CMK (cell line): Measurements from ENCODE around the gene B3GNT3.

Experiments
- DNase-seq: peaks from one replicate; pipeline ENCODE4 v3.0.0-alpha.2; 2010; ENCODE audit warnings: low read depth

Gene B3GNT3

DNA sequence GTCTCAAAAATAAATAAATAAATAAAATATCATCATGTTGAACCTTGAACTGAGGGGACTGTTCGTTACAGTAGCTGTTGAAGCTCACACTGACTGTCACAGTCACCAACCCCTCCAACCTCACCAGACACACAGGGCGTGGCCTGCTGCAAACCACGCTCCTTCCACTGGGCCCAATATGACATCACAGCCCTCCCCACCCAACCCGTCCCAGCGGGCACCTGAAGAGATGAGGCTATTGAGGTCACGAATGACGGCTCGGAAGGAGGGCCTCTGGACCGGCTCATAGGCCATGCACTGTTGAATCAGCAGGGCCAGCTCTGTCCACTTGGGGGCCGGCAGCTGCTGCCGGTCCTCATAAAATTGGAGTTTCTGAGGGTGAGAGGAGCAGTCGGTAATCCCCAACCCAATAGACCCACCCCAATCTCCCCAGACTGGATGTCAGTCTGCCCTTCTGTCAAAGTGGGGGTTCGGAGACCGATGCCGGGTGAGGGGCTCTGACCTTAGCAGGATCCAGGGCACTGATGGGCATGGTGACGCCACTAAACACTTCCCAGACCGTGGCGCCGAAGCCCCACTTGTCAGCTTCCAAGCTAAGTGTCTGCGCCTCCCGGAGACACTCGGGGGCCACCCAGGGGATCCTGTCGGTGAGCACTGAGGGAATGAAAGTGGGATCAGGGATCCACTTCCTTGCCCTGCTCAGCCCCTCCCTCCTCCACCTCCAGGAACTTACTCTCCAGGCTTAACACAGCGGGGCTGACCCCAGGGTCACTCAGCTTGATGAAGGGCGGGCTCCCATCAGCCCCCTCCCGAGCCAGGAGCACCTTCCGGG, 39.6 kb downstream of the B3GNT3 start:
- no peak for DNase-seq

DNA sequence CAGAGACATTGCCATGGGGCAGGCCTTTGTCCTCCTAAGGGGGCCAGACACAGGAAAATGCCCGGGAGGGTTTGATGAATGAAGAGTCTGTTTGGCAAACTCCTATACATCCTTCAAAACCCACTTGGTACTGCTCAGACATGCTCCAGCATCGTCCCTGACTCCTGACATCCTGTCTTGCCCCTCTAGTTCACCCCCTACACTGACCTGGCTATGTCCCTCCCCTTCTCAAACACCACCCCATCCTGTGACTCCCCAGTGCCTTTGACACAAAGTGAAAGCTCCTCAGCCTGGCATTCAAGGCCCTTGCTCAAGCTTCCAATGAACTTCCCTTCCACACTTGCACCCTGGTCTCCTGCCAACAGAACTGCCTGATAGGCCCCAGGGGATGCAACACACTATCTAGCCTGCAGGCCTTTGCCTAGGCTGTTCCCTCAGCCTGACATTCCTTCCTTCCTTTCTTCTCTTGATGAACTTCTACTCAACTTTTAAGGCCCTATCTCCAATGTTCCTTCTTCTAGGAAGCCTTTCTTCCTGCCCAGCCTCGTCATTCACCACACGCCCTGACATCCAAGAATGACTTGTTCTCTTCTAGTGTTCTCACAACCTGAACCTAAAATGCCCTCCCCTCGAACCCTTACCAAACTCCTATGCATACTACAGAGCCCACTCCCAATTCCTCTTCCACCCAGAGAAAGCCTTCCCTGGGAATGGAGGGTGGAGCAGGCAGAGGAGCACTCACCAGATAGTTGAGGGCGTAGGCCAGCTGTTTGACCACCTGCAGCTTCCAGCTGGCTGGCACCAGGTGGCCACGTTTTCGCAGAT, 40.5 kb downstream of the B3GNT3 start:
- no peak for DNase-seq

DNA sequence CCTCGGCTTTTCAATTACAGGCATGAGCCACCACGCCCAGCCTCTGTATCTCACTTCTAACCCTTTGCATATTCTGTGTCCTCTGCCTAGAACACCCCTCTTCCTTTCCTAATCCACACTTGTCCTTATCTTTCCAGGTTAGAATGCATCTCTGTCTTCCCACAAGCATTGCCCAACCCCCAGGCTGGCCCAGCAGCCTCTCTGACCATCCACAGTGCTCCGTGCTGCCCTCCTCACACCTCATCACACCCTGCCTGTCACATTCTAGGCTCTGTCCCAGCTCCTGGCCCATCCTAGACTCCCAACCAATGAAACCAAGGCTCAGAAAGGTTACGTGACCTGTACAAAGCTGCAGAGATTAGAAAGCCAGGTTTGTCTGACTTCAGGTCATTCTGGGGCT, 41.6 kb downstream of the B3GNT3 start:
- DNase-seq, result no peak

DNA sequence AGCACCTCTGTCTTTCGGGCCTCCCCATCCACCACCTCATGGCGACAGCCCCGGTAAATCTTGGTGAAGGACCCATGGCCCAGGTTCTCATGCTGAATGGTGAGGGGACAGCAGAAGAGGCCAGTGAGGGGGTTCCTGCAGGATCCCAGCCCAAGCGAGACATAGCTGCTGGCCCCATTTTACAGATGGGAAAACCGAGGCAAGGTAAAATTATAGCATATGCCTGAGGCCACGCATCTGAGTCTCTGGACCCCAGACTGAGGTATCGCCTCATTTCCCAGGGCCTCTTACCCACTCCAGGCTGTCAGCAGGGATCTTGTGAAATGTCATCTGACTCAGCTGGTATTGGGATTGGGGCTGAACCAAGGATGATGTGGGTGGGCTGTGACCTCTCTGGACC, 43.0 kb downstream of the B3GNT3 start:
- DNase-seq, result no peak

DNA sequence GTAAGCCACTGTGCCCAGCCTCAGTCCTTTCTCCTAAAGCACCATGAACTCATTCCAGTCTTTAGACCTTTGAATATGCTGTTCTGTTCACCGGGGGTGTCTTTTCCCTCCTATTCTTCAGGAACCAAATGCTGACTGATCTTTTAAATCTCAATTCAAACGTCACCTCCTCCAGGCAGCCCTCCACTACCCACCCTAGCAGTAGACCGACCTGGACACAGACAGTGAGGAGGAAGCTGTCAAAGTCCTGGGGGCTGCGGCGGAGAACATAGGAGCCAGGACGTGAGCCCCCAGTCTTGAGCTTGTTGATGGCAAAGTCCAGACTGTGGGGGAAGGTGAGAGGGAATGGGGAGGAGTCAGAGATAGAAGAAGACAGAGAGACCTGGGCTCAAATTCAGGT, 45.1 kb downstream of the B3GNT3 start:
- DNase-seq, result no peak

DNA sequence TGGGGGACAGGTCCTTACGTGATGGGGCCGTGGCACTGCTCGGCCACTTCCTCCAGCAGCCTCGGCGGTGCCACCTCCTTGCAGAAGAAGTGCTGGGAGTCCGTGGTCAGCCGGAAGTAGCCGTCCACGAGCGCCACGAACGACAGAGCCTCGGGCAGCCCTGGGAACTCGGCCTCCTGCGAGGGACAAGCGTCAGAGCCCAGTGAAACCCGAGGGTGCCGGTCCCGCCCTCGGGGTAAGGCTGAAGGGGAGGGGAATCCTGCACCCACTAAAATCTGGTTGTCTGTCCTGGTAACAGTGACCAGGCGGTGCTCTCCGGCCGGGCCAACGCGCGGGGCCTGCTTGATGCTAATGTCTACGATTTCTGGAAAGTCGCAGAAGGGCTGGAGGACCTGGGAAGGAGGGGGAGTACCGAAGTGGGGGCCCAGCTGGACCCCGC, 46.5 kb downstream of the B3GNT3 start:
- no peak for DNase-seq

DNA sequence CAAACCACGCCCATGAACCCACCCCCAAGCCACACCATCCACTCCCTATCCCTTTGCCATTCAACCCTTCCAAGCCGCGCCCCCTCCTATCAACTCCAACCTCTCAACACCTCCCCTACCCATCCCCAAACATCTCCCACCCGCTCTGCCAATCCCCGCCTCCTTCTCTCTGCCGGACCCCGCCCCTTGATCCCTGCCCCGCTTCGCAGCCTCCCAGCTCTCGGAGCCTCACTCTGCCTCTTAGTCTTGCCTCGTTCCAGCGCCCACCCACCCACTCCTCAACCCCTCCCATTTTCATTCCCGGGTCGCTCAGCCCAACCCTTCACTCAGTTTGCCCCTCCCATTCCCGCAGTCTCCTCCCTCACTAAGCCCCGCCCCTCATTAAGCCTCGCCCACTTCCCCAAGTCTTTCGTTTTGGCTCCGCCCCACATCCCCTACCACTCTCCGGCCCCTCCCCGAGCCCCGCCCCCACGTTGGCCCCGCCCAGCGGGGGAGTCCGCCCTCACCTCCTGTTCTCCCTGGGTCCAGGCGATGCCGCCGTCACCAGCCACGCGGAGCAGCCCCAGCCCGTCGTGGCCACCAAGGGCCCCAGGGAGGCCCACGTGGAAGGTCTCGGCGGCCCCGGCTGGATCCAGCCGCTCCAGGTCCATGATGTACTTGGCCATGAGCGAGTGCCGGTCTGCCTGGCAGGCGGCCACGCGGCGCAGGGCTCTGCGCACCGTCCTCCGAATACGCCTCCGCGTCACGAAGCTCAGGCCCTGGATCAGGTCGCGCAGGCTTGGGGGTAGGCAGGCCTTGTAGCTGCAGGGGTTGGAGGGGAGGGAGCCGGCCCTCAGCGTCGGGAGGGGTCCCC, 47.1 kb downstream of the B3GNT3 start:
- peak; percentile 65 for DNase-seq

DNA sequence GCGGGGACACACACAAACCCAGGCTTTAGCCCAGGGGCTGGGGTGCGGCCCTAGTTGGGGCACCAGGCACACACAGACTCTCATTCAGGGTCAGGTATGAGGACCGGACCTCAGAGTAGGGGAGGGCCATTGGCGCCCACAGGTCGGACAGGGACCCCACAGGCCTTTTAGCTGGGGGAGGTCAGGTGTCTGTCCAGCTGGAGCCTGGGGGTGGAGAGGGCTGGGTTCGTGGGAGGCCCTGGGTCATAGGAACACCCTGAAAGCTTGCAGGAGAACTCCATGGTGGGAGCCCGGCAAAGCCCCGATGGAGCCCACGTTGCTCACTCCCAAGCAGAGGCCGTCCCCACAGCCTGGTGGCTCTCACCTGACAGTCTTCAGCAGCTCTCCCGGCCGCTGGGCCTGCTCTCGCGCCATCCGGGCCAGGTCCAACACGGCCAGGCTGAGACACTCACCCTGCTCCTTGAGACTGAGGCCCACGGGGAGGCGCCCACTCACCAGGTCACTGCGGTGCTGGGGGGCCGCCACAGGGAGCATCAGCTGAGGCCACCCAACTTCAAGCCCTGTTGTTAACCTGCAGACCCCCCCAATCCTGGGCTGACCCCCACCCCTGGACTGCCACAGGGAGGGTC, 47.8 kb downstream of the B3GNT3 start:
- DNase-seq, result no peak

DNA sequence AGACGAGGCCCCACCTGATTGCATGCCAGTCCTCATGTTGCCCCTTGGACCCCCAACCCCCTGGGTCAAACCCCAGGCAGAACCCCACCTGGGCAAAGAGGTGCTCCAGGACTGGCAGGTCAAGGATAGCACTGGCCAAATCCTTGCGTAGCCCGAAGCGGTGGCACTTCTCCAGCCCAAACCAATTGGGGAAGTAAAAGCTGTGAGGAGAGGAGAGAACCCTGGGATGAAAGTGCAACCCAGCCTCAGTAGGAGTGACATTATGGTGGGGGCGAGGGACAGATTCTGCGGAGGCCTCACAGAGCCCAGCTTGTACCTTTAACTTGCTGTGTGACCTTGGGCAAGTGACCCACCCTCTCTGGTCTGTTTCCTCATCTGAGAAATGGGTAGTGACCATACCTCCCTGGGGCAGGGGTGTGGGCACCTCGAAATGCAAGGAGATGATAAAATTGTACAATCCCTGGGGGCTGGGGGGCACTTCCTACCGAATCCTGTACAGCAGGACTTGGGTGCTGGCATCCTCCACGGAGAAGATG, 48.4 kb downstream of the B3GNT3 start:
- no peak for DNase-seq

DNA sequence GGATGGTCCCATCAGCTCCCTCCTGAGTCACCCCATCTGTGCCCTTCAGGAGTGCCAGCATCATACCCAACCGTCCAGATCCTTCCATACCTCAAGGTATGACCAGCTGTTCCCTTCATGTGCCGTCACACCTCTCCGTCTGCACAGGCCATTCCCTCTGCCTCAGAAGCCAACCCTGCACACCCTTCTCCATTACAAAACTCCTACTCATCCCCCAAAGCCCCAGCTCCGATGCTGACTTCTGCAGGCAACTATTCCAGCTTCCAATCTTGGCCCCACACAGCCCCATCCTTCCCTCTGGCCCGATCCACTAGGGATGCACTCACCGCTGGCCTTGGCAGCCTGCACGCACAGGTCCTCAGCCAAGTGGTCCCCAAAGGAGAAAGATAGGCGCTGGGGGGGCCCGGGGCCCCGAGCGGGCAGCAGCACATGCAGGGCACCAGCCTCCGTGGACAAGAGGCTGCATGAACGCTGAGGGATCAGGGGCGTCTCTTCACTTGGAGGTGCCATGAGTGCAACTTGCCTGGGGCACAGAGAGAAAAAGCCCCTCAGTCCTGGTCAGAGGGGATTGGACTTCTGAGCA, 49.1 kb downstream of the B3GNT3 start:
- no peak for DNase-seq

DNA sequence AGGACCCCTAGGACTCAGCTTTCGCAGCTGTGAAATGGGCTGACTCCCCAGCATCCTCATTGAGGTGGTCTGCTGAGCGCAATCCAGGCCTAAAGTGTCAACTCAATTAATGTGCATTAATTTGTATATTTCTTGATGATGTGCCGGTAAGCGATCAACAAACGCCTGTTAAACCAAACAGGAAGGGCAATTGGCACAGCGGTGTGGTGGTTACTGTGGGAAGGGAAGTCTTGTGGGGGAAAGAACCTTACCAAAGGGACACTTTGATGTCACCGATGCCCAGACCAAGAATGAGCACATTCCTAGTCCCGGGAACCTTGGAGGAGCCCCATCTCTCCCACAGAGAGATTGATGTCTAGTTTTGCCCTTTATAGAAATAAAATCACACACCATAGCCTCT, 51.2 kb downstream of the B3GNT3 start:
- no peak for DNase-seq

DNA sequence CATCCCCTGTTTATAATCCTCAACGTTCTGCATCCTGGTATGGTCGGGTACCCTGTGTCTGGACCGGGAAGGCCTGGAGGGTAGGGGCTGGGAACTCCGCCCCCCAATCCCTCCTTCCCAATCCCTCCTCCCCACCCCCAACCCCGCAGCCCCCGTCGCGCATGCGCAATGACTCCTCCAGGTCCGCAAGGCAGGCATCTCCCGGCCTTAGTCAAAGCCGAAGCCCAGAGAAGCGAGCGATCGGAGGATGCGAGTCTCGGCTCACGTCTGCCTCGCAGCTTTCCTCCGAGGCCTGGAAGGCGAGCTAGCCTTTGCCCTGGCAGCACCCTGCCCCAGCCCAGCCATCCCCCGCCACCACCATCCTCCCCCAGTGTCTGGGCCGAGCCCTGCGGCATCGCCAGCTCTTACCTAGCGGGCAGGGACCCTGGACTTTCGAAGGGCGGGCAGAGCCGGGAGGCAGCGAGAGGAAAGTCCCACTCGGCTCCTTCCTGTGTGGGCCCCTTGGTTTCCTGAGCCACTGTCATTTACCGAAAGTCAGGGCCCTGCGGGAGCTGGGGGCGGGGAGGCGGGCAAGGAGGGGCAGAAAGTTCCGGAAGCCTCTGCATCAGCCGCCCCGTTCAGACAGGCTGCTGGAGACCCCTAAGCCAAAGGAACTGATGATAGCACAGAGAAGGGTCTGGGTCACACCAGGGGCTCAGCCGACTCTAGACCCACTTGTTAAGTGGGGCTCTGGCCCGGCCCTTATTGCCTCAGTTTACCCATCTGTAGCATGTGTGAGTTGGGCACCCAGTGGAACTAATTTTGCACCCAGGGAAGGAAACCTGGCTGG, 52.8 kb downstream of the B3GNT3 start, which contains the start of gene JAK3:
Gene JAK3, minus strand, starts transcription at position 445 of the 829 bp plus-strand sequence. CDS start 3,565 bp downstream, outside the sequence.
- peak; percentile 78 for DNase-seq

DNA sequence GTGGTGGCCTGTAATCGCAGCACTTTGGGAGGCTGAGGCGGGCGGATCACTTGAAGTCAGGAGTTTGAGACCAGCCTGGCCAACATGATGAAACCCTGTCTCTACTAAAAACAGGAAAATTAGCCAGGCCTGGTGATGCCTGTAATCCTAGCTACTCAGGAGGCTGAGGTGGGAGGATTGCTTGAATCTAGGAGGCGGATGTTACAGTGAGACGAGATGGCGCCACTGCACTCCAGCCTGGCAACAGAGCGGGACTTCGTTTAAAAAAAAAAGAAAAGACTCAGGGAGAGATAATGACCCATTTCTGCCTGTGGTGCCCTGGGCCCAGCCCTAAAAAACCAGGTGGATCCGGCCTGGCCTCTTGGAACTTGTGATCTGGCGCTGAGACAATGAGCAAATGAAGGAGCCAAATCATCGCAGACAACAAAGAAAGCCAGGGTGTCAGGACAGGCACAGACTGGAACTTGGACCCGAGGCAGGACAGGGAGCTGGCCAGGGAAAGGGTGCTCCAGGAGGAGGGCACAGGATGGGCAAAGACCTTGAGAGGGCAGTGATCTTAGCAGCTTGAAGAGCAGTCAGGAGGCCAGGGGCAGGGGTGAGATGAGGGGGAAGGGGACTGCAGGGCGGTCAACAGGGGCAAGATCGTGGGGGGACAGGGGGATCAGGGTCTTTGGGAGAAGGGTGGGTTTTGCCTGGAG, 53.8 kb downstream of the B3GNT3 start:
- no peak for DNase-seq

DNA sequence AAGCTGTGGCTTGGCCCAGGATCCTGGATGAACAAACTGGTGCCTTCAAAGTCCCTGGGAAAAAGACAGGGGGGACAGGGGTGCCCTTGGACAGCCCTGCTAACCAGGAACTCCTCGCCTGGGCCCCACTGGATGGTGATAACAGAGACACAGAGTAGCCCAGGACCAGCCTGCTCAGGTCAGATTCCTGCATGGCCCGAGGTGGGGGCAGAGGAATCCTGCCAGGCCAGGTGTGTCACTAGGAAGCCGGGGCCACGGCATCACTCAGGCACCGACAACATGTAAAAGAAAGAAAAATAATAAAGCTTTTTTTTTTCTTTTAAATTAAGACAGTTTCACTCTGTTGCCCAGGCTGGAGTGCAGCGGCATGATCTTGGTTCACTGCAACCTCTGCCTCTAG, 59.1 kb downstream of the B3GNT3 start:
- DNase-seq, result no peak

DNA sequence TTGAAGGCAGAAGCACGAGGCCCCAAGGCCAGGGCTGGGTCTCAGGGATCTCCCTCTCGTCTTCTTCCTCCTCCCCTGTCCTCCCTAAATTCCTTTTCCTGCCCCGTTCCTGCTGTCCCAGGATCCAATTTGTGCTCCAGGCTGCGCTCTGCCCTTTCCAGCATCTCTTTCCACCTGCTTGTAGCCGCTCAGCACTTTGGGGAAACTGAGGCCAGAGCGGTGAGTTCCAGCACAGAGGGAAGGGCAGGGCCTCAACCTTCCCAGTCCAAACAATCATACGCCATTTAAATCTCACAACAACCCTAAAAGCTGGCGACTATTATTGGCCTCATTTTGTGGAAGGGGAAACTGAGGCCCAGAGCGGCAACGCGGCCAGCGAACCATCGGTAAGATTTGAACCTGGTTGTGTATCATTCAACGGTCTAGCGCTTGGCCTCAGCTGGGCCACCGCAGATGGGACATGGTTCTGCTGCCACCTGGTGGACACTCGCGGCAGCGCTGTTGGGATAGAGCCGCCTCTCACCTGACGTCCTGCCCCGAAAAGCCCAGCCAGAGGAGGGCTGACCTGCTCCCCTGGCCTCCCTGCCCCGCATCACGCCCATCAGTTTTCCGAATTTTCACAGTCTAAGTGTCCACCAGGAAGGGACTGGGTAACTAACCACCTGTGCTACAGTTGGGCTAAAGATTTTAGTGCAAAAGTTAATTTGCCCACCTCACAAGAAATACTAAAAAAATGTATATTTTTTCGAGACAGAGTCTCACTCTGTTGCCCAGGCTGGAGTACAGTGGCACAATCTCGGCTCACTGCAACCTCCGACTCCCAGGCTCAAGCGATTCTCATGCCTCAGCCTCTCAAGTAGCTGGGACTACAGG, 60.6 kb downstream of the B3GNT3 start:
- DNase-seq, result no peak

DNA sequence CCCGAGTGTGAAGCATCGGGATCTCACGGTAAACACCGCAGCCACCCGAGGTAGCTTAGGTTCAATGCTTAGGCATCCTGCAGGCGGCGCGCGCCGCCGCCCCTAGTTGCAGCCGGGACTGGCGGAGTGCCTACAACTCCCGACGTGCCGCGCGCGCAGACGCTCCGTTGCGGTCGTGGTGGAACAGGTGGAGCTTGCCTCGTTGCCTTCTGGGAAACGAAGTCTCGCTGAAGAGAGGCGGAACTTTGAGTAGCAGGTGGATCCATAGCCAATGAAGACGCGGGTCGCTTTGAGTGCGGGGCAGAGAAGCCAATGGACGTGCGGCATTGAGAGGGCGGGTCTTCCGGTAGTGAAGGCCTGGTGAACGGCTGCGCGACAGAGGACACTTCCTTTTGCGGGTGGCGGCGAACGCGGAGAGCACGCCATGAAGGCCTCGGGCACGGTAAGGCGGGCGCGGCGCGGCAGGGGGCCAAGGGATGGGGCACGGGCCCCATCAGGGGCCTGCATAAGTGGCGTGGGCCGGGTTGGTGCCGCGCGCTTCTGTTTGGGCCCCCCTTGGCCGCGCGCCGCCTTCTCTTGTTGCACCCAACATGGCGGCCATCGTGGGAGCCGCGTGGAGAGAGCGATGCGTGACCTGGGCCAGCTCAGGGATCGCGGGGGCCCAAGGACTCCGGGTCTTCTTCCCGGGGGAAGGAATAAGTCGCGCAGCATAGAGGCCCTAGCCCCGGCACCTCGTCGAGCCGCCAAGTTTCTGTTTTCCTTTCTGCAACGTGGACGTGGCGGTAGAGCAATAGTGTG, 64.8 kb downstream of the B3GNT3 start, which contains the start of gene RPL18A:
Gene RPL18A, plus strand, starts transcription at position 378 of the 798 bp plus-strand sequence. Its CDS starts 47 bp downstream, at position 425.
- DNase-seq, result peak; percentile 98

DNA sequence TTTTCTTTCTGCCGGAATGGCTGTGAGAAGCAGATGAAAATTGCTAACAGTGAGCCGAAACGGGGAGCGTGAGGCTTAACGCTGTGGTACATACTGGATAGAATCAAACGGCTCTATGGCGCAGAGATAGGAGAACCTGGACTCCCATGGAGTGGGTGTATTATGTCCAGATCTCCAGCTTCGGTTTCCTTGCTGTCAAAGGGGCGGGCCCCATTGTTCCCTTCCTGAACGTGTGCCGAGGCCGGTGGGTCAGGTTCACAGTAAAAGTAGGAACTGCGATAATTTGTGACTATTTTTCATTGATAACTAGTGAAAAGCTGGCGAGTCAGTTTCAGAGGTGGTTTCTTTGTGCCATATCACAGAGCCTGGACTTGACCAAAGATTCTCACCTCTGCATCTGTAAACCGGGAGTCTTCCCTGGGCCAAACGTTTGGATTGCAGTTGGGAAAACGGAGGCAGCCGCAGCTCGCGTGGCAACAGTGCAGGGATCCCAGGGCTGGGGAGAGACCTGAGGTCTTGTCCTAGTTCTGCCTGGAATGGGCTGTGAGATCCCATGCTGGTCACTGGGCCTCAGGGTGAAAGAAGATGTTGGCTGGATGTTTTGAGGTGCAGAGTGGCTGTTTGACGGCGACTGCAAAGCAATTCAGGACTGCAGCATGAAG, 65.5 kb downstream of the B3GNT3 start:
- DNase-seq, result no peak
